Esophagus squamous epithelium (tissue), 5 donors: ENCODE measurements around the gene OR4D1. TPM values are rescaled to one million over a fixed set of nuclear protein-coding genes. Genes with fewer than 3 reads are reported as not detected.

Source experiments
- DNase-seq: peaks from one replicate; lab custom pipeline; 2025; lab: John Stamatoyannopoulos, UW
- H3K27ac ChIP-seq, 4 donors: fragments of 200-600 bp; sonication (generic); one replicate each; pipeline ENCODE4 v1.5.1; 2016 to 2019; ENCODE audit warnings: mild to moderate bottlenecking in 1 of 4
- H3K27me3 ChIP-seq, 4 donors: fragments of 200-600 bp; sonication (generic); 1 replicate in 3 of 4; 2 replicates in 1 of 4; pipeline versions ENCODE4 v1.5.1 to v1.6.0; 2017 to 2021; ENCODE audit warnings: antibody characterized with exemption in 1 of 4
- H3K36me3 ChIP-seq, 3 donors: fragments of 200-600 bp; sonication (generic); one replicate each; pipeline ENCODE4 v1.5.1; 2016 to 2019
- H3K4me1 ChIP-seq, 3 donors: fragments of 200-600 bp; sonication (generic); one replicate each; pipeline ENCODE4 v1.5.1; 2017 to 2019
- H3K4me3 ChIP-seq, 4 donors: fragments of 200-600 bp; sonication (generic); 1 replicate in 3 of 4; 2 replicates in 1 of 4; pipeline ENCODE4 v1.5.1; 2016 to 2019; ENCODE audit warnings: mild to moderate bottlenecking in 2 of 4, moderate library complexity in 1 of 4
- H3K9me3 ChIP-seq, 3 donors: fragments of 200-600 bp; sonication (generic); one replicate each; pipeline ENCODE4 v1.5.1; 2016 to 2019
- CTCF ChIP-seq, 6 experiments: fragments of 450-650 bp in 4 of 6; fragments of 200-600 bp in 2 of 6; sonication (generic) in 2 of 6; IDR thresholded peaks; one replicate each; pipeline ENCODE4 v1.5.1; 2016 to 2019; ENCODE audit warnings: antibody characterized with exemption in 6 of 6, mild to moderate bottlenecking in 4 of 6, moderate library complexity in 4 of 6
- POLR2A ChIP-seq, 4 donors: fragments of 450-650 bp; IDR thresholded peaks; one replicate each; pipeline ENCODE4 v1.6.1; 2017; ENCODE audit warnings: antibody characterized with exemption in 4 of 4, mild to moderate bottlenecking in 4 of 4, moderate library complexity in 3 of 4
- WGBS, 2 donors: methylation state at CpG; one replicate each; pipeline ENCODE4 v1.1.5; 2018; 5-methylcytosine and 5-hydroxymethylcytosine counted together
- intact Hi-C: fragments of 100-400 bp; cut with DNase I; formaldehyde crosslinking; loops from one replicate; pipeline ENCODE4 v1.15.0; 2022
- total RNA-seq, 4 donors: library from RNA; depleted of rRNA; stranded (reverse); fragments of >200 nt; gene quantifications; one replicate each; pipeline ENCODE4 v1.1.0, GENCODE V29; 2016
- donor health status: DM: yes; HTN: yes; CAD: no.

The OR4D1 gene
- total RNA-seq, 4 donors from 2014 or later, result not detected

- TF ChIP-seq CTCF (IDR thresholded peaks at IDR 0.05) (no peak), POLR2A (IDR thresholded peaks at IDR 0.05) (no peak)
- Histone ChIP-seq H3K9me3 (no peaks in the 10 kb centered on the region), H3K27me3 (peaks cover 0 to 66% (median 0%) of the 10 kb centered on the region in 4 donors), H3K4me1 (peaks cover 5 to 12% (median 10%) of the 10 kb centered on the region in 3 donors), H3K27ac (no peak overlapping the region), H3K4me3 (no peak overlapping the region), H3K36me3 (no peaks in the 10 kb centered on the region)
- intact Hi-C loops, result no loop called here
- 37 to 45% methylated on average over 5 to 7 of the region's 11 CpGs for WGBS, 2 donors
- no peak for DNase-seq
These were observed 41.4 kb downstream of the OR4D1 start for GRCh38 chr17:58189436-58190146.

- DNase-seq, result no peak
- Histone ChIP-seq H3K4me1 (peaks cover 3 to 9% (median 7%) of the 10 kb centered on the region in 3 donors), H3K36me3 (no peaks in the 10 kb centered on the region), H3K4me3 (no peak overlapping the region), H3K27me3 (peaks cover 0 to 72% (median 0%) of the 10 kb centered on the region in 4 donors), H3K9me3 (no peaks in the 10 kb centered on the region), H3K27ac (no peak overlapping the region)
- intact Hi-C loops, result no loop called here
- TF ChIP-seq POLR2A (IDR thresholded peaks at IDR 0.05), result no peak
- TF ChIP-seq CTCF (IDR thresholded peaks at IDR 0.05), result no peak
- 31 to 45% methylated on average over 12 of the region's 14 CpGs for WGBS, 2 donors
These were observed 43.2 kb downstream of the OR4D1 start for GRCh38 chr17:58191241-58191896.

- intact Hi-C loops, result no loop called here
- DNase-seq, result no peak
- Histone ChIP-seq H3K9me3 (no peaks in the 10 kb centered on the region), H3K4me3 (no peak within 1 kb of the TSS), H3K4me1 (peaks cover 3 to 9% (median 7%) of the 10 kb centered on the region in 3 donors), H3K27me3 (peaks cover 0 to 71% (median 0%) of the 10 kb centered on the region in 4 donors), H3K27ac (no peak within 1 kb of the TSS), H3K36me3 (no peaks in the 10 kb centered on the region)
- WGBS, 2 donors, result 0 to 40% methylated on average over 1 to 2 of the region's 6 CpGs
- no peak for TF ChIP-seq POLR2A (IDR thresholded peaks at IDR 0.05)
- TF ChIP-seq CTCF (IDR thresholded peaks at IDR 0.05), result no peak
These were observed 44.4 kb downstream of the OR4D1 start, which contains the start of gene EPX for GRCh38 chr17:58192612-58193011. EPX (plus strand) TSS chr17:58192726; CDS start chr17:58192847, 121 bp downstream.

GRCh38 chr17:58193641-58194255 lies 45.6 kb downstream of the OR4D1 start:
- TF ChIP-seq CTCF (IDR thresholded peaks at IDR 0.05) (no peak), POLR2A (IDR thresholded peaks at IDR 0.05) (no peak)
- DNase-seq, result no peak
- Histone ChIP-seq H3K4me3 (no peak overlapping the region), H3K36me3 (no peaks in the 10 kb centered on the region), H3K4me1 (peaks cover 3 to 9% (median 7%) of the 10 kb centered on the region in 3 donors), H3K27ac (no peak overlapping the region), H3K9me3 (no peaks in the 10 kb centered on the region), H3K27me3 (peaks cover 0 to 77% (median 0%) of the 10 kb centered on the region in 4 donors)
- intact Hi-C loops, result no loop called here
- WGBS, 2 donors, result 74% methylated on average over 7 of the region's 18 CpGs; no CpG with 5 or more reads in 1 of the 2 donors
